GM19452 (cell line): ENCODE data around the gene SEMA3A.

ENCODE experiments used
- ATAC-seq: cut with Tn5 transposase; IDR thresholded peaks from one replicate; pipeline ENCODE4 v1.9.1; 2021; ENCODE audit not compliant: unreplicated experiment

The SEMA3A gene

DNA sequence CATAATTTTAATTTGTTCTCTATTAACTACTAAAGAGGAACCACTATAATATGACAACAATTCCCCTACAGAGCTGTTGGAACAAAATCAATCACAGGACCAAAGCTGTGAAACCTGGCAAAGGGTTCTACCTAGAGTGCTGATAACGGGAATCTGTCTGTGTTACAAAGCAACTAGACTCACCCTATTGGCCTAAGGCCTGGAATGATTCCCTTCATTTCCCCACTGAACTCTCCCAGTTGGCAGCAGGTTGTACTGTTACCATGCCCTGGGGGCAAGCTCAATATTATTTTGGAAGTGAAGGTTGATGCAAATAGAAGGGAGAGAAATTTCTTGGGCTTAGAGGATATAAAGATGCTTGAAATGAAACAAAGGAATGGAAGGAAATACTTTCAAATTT is 81.8 kb downstream of the SEMA3A start:
- ATAC-seq = no peak

DNA sequence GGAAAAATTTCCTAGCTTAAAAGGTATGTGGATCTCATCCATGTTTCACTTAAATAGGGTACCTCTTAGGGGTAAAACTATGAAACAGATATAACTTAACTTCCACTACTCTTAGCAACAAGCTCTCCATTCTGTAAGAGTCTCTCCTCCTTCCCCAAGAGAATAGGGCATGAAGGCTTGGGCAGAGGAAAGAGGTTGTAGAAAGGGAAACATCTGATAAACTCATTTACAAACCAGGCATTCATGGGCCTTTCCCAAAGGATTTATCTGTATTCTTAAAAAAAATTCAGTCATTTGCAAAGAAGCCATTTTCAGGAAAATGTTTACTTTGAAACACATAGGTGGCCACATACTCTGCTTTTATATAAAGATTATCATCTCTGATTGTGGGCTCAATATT is 82.7 kb downstream of the SEMA3A start:
- no peak for ATAC-seq

DNA sequence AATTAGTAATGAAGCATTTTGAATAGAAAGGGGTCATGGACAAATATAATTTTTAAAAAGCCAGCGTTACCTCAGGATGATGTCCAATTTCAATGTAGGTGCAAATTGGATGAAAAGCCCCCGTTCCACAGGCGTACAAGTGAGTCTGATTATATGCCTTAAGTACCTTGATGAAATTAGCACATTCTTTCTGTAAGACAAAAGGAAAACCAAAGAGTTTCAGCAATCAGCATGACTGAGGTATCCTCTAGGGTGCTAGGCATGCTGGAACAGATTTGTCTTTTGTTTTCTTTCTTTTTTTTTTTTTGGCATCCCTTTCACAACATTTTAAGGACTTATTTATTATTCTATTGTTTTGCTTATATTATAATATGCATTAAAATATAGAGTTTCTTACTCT is 84.2 kb downstream of the SEMA3A start:
- ATAC-seq = no peak

DNA sequence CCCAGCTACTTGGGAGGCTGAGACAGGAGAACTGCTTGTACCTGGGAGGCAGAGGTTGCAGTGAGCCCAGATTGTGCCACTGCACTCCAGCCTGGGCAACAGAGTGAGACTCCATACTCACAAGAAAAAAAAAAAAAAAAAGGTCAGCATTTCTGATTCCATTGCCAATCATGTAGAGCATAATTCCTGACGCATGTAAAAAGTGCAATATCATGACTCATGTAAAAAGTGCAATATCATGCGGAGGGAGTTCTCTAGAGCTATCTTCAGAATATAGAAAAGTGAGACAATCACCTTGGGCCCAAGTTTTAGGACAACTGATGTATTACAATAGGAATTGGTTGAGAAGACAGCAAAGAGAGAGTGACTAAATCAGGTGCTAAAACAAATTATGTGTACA is 85.8 kb downstream of the SEMA3A start:
- no peak for ATAC-seq

DNA sequence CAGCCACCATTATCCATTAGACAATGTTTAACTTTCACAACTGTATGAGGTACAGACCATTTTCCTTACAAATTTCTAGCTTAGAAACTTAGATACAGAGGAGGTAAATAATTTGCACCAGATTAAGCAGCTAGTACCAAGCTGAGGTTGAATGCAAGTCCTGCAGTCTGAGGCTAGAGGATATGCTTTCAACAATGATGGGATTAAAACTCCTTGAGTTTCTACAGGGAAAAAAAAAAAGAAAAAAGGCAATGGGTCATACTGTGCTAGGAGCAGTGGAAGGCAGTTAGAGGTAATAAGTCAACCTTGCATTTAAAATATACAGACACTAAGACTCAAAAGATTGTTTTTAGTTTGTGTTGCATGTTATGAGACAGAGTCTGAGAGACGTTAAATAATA is 86.5 kb downstream of the SEMA3A start:
- ATAC-seq = no peak

DNA sequence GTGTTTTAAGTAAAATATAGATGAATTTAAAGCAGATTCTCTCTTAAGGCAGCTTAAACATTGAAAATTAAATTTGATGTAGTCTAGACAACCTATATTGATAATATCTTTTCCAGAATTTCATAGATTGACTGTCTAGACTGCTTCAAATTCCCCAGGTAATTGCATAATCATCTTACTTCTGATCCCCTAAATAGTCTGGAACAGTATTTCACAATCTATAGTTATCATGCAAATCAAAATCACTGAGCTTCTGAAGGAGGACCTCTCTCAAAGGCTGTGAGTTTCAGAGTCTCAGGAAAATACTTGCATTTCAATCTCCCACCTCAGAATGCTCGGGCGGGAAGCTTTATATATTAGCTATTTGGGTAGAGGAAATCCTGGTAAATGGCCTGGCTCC is 87.3 kb downstream of the SEMA3A start:
- no peak for ATAC-seq

DNA sequence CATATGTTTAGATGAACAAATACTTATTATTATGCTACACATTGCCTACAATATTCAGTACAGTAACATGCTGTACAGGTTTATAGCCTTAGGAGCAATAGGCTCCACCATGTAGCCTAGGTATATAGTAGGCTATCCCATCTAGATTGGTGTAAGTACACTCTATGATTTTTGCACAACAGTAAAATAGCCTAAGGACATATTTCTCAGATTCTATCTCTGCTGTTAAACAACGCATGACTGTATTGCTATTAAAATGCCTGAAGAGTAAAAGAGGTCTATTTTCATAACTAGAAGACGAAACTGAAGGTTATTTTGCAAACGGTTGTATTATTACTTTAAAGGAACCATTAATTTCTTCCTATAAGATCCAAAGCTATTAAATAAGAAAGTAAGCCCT is 88.3 kb downstream of the SEMA3A start:
- ATAC-seq = no peak

DNA sequence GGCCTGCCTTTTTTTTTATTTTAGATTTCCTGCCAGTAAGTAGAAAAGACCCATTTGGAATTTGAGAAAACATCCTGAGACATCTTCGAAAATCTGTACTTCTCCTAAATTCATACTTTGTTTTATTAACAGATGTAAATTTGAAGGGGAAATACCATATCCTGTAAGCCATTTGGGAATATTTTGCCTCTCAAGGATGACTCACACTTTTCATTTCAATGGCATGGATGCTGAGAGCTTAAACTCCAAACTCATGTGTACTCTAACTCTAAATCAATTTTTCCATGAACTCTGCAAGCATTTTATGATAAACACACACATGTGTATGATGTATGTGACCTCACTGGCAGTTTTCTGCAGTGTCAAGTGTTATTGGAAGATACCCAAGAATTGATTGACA is 89.0 kb downstream of the SEMA3A start:
- no peak for ATAC-seq

DNA sequence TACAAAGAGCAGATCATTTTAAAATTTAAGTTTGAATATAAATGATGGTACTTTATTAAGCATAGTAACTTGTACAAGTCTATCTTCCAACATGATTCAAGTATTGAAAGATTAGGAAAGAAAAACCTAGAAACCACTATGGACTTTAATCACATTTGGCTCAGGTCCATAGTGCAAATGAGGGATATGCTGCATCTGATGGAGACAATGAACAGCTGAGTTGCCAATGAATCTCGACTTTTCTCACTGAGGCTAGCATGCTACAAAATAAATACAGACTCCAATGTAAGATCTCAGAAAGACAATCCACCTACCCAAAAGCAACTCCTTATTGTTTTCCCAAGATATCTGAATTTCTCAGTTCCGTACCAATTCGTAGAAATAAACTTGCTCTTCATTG is 89.8 kb downstream of the SEMA3A start:
- ATAC-seq = no peak

DNA sequence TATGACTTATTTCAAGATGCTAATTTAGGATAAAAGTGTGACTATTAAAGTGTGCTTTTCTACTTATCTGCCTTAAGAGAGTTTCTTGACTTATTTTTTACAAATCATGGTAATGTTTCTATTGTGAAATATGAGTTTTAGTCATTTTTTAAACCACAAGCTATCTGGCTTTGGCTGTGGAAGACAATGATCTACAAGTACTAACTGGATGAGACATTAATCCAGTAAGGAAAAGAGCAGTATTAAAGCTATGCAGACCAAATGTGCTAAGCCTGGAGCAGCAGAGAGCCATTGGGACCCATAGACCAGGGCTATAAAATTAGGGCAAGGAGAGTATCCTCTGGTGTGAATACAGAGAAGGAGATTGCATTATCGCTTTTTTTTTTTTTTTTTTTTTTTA is 92.4 kb downstream of the SEMA3A start:
- no peak for ATAC-seq

DNA sequence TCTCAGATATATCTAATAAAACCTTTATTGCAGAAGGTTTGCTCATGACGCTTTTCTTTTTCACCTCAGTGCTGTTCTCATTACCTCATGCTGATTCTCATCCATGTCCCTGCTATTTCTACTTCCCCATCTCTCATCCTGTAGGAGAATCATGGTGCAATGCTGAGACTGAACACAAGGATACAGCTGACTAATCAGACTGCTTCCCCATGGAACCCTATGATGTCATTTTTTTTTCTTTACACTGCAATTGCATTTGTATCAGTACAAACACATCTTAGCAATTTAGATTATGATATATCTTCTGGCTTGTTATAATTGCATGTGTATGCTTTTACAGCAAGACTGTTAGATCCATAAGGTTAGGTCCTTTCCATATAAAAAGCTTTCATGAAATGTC is 93.7 kb downstream of the SEMA3A start:
- no peak for ATAC-seq

DNA sequence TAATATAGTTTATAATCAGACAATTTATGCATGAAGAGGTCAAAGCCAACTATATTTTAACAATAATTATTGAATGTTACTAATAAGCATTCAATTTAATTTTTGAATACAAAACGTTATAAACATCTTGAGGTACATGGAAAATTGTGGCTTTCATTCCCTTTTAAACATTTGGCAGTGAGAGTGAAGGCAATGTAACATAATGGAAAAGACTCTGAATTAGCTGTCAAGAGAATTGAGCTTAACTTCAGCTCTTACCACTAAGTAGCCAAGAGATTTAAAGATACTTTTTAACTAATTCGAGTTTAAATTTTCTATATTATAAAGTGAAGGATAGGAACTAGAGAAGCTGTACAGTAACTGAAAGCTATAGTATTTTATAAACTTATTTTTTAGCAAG is 98.6 kb downstream of the SEMA3A start:
- ATAC-seq = no peak

DNA sequence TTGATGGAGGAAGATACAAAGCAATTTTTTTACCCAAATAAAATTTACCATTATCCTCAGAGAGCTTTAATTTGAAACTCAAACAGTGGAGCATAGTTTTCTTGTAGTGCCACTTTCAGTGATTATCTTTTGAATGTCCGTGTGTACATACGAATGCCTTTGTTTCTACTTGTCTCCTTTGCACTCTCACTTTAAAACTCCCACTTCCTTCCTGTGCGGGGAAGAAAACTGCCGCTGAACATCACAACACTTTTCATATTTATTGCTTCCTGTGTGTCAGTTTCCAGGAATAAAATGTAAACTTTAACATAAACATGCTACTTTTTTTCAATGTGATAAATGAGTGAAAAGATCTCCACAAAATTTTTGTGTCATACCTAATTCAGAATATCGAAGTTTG is 102.4 kb downstream of the SEMA3A start:
- no peak for ATAC-seq

DNA sequence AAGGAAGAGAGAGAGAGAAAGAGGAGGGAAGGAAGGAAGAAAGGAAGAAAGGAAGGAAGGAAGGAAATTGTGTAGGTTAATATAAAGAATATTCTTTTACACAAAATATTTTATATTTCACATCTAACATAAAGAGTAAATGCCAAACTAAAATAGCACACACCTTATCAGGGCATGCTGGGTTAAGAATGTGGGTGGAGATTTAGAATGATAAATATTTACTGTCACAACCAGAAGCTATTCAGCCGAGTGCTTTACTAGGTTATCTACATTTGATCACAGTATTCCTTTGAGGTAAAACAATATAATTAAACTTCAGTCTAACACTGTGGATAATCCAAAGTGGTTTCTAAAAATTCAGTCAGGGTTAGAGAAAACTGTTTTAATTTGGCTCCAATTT is 103.3 kb downstream of the SEMA3A start:
- ATAC-seq = no peak

DNA sequence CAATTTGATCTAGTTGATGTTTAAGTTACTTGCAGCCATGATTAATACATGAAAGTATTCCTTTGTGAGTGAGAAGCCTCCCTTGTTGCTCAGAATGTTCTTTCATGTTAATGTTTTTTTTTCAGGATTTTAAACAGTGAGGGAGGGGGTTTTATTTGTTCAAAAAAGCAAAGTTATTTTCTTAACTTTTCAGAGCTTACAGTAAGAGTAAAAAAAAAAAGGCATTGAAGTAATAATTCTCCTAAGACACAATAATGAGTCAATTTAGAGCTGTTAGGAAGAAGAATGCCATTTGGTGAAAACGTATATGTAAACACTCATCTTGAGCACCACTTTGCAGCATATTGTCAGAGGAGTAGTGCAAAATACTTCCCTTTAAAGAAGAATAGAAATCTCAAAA is 105.8 kb downstream of the SEMA3A start:
- no peak for ATAC-seq

DNA sequence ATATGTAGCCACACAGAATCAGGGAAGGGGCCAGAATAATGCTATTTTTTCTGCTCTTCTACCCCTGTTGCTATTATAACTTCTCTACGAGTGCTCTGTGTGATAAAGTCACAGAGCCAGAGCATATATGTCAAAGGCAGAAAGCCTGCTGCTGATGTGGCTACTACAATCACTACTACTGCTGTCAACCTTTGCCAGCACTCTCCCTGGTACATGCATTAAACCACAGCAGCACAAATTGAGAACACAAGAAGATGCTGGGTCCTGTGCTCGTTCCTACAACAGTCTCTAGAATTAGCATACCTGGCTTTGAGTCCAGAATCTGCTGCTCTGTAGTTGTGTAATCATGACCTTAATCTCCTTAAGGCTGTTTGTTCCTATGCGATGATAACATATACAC is 108.6 kb downstream of the SEMA3A start:
- no peak for ATAC-seq

DNA sequence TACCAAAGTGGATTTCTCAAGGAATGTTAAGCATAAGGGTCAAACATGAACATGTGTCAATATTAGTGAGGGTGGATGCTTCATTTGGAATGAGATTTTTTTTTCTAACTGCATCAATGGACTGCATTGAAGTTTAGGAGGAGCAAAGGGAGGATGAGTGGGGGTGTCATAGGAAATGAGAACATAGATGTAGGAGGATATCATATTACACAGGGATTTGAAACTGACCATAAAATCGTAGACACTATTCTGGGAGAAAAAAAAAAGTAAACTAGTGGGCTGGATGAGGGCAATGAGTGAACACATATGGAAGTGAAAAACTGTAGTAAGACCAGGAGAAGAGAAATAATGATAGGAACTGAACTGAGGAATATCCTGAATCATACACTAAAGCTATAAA is 109.4 kb downstream of the SEMA3A start:
- no peak for ATAC-seq

DNA sequence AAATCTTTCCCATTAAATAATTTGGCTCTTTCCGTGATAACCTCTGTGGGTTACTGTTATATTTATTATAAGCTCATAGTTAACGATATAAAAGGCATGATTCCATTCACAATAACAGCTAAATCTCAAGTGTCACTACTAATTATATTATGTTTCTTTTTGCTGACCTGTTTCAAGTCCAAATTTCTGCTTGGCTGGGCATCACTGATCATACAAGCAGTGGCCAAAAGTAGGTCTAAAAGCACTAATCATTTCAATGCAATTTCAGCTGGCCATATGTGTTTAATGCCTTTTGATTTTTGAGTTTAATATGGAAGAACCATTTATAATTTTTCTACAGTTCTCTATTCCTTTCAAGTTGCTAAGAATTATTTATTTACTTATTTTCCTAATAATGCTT is 110.7 kb downstream of the SEMA3A start:
- no peak for ATAC-seq

DNA sequence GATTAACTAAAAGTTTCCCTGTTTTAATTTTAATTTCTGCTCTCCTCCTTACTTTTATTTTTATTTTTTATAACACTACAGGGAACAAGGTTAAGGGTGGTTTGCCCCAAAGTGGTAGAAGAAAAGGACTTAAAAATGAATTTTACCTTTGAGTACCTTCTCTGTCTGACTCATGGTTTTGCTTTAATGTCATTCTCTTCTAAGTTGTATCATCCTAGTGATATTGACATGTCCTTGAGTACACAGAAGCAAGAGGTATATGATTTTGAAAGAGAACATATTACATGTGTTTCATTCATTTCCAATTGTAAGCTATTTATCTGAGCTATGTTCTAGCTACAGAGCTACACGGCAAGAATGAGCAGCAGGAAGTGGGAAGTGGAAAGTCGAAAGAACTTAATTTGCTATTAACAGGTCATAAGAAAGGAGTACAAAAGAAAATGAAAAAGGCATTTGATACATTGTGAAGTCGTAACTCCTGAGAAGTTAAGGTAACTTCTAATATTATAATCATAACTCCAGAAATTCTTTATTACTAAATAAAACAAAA is 112.5 kb downstream of the SEMA3A start:
- no peak for ATAC-seq

DNA sequence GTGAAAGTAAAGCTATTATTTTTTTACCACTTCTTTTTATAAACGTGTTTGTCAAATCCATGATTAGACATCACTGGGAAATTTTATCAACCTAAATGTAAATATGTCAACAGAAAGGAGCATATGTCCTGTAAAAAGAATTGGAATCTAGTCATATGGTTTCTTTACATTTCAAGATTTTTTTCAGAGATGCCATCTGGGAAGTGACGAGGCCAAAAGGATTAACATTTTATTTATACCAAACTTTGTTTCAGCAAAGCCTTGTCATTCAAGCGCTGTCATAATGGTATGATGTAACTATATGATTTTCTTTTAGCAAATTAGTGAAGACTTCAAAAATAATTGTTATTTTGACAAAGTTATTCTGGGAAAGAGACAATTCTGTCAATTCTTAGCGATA is 117.3 kb downstream of the SEMA3A start:
- no peak for ATAC-seq

DNA sequence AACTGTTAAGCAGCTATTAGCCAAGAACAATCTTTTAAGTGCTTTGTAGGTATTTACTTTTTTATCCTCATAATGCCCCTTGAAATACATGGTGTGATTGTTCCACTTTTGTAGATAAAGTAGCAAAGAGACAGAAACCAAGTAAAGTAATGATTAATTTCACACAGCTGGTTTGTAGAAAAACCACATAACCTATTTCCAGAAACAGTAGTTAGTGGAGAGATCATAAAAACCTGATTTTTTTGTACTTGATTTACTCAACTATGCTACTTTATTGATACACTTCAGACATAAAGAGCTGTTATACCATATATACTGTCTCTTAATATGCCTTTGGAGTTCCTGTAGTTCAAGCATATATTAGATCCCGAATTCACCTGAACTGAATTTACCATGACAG is 118.4 kb downstream of the SEMA3A start:
- ATAC-seq = no peak

DNA sequence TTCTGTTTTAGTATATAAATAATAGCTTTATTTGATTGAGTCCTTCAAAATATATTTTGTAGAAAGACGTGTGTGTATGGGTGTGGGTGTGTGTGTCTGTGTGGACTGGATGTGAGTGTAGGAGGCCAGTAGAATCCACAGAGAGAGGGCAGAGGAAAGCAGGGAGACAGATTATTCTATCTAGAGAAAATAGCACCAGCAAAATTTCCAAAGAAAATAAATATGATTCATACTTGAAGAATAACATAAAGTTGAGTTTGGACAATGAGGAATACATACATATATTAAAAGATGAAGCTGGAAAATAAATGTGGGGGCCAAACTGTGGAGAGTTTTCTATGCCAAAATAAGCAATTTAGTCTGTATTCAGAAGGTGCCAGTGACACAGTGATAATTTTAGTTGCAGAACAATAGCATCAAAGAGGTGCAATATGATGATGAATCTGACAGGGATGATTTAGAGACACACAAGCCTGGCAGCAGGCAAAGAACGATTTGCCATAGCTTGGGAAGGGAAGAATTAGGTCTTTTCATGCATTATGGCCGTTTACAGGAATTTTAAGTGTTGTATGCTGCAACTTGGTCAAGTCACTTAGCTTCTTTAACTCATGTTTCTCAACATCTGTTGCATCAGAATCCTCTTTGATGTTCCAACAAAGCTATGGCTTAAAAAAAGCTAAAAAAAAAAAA is 121.3 kb downstream of the SEMA3A start:
- no peak for ATAC-seq

DNA sequence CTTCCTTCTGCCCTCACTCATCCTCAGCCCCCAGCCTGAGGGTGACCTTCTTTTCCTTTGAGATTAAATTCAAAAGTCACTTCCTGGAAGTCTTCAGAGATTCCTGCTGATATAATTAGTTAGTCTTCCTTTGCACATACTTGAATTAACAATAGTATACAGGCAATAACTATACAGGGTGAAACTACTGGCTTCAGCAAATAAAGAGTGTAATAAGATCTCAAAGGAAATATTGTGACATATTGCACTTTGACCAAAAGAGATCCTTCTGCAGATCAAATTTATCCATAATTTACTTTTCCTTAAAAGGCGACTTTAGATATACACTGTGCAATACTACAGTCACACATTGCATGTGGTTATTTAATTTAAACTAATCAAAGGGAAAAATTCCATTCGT is 123.8 kb downstream of the SEMA3A start:
- no peak for ATAC-seq
